Left renal pelvis (tissue), 4 donors: ENCODE results near the gene ROBO4. TPM values are rescaled to one million over a fixed set of nuclear protein-coding genes. Genes with fewer than 3 reads are reported as not detected.

Source experiments
- DNase-seq, 4 donors: peaks; one replicate each; pipeline ENCODE4 v3.0.0-alpha.2; 2013; ENCODE audit warnings: low read depth in 4 of 4, low spot score in 3 of 4
- polyA plus RNA-seq, 4 donors: library from polyadenylated mRNA; unstranded; fragments of 120-200 nt; gene quantifications; one replicate each; pipeline ENCODE4 v1.2.1, GENCODE V29; 2013; ENCODE audit not compliant: insufficient read length in 4 of 4

The ROBO4 gene
- polyA plus RNA-seq, 4 donors, result 13.6 to 19.6 (median 18.1) TPM

GRCh38 chr11:124920356-124920755 is 22.7 kb upstream of the ROBO4 start:
- DNase-seq, result no peak

GRCh38 chr11:124919898-124920297 is 22.2 kb upstream of the ROBO4 start:
- DNase-seq, result no peak

GRCh38 chr11:124918950-124919349 is 21.3 kb upstream of the ROBO4 start, which contains the start of gene HEPN1:
TSS of gene HEPN1 (plus strand) at chr11:124919250.
- no peak for DNase-seq

DNA sequence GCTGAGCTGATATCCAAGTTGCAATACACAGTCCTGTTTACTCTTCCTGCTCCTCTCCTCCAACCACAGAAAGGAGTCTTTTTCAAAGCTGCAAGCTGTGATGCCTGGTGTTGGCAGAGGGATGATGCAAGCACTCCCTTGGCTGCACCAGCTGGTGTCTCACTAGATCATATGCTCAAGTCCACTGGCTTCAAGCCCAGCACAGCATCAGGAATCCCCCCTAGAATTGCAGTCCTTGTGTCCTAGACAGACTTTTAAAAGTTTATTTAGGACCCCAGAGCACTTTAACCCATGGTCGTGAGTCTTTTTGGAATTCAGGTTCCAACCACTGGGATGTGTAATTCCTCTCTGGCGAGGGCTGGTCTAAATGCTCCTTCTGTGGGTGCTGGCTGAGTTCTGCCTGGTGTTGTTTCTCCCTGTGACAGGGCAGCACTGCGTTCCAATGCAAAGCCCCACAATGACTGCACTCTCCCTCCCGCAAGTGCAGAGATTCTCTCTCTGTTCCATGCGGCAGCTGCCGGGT is 19.5 kb upstream of the ROBO4 start:
- DNase-seq, result no peak

- DNase-seq, result no peak
Observed at GRCh38 chr11:124916370-124916710, 18.7 kb upstream of the ROBO4 start.

DNA sequence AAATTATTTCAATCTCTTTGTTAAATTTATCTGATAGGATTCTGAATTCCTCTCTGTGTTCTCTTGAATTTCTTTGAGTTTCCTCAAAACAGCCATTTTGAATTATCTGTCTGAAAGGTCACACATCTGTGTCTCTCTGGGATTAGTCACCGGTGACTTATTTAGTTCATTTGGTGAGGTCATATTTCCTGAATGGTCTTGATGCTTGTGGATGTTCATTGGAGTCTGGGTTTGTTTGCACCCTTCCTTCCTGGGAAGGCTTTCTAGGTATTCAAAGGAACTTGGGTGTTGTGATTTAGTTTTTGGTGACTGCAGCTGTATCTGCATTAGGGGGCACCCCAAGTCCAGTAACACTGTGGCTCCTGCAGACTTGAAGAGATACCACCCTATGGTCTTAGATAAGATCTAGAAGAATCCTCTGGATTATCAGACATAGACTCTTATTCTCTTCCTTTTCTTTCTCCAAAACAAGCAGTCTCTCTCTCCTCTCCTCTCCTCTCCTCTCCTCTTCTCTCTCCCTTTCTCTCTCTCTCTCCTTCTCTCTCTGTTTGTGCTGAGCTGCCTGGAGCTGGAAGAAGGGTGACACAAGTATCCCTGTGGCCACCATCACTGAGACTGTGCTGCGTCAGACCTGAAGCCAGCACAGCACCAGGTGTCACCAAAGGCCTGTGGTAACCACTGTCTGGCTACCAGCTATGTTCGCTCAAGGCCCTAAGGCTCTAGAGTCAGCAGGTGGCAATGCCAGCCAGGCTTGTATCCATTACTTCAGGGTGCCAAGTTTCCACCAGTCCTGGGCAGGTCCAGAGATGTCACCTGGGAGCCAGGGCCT is 18.1 kb upstream of the ROBO4 start:
- DNase-seq, result no peak

- DNase-seq, result no peak
Observed at GRCh38 chr11:124902616-124903015, 5.0 kb upstream of the ROBO4 start.

GRCh38 chr11:124900464-124900863 is 2.8 kb upstream of the ROBO4 start:
- DNase-seq, result no peak

GRCh38 chr11:124899383-124900145 is 1.9 kb upstream of the ROBO4 start:
- DNase-seq, result no peak

DNA sequence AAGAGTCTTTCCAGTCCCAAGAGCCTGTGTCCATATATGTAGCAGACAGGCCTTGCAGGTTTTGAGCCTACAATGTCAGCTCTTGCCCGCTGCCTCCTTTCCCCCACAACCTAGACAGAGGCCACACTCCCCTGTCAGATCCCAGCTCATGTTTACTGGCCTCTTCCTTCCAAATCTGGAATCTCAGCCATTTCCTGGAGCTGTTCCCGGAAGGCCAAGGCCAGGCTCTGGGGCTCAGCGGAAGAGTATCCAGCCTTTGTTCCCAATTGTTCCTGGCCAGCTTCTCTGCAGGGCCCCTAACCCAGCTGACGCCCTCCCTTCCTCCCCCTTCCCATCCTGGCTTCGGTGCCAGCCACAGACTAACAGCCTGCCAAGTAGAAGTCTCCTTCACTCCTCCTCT is 1.0 kb upstream of the ROBO4 start:
- DNase-seq, result no peak

DNA sequence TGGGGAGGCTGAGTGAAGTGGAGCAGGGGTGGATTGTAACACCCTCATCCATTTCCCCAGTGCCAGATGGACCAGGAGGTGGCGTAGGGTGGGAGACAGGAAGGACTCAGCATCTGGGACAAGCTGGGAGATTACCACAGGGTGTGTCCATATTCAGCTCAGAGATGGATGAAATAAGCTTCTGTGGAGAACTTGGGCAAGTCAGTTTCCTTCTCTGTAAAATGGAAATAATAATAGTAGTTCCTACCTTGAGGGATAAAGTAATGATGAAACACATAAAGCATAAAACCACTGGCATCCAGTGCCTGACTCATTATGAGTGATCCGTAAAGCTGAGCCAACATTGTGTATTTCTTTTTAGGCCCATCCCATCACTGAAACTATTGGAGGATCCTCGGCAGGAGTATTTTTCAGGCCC is 607 bp upstream of the ROBO4 start:
- DNase-seq, result no peak

- DNase-seq, result no peak
Observed at GRCh38 chr11:124896821-124897391, 759 bp downstream of the ROBO4 start.

- no peak for DNase-seq
Observed at GRCh38 chr11:124896071-124896750, 1.5 kb downstream of the ROBO4 start.

DNA sequence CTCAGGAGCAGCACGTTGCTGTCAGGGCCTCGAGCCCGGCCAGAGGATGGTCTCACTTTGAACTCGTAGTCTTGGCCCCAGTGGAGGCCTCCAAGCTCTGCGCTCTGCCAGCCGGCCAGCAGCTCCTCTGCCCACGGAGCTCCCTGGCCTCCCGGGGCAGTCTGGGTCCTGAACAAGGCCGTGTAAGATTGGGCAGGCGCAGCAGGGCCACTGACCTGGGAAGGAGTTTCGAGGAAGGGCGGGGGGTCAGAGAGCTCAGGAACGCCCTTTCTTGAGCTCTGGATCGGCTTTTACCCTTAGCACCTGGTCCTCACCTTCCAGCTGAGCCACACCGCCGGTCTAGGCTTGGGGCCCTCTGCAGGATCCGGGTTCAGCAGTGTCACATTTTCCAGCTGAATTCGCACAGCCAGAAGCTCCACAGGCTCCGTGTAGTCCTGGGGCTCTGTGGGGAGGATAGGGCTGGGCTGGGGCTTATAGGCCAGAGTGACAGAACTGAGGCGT is 2.1 kb downstream of the ROBO4 start:
- no peak for DNase-seq

DNA sequence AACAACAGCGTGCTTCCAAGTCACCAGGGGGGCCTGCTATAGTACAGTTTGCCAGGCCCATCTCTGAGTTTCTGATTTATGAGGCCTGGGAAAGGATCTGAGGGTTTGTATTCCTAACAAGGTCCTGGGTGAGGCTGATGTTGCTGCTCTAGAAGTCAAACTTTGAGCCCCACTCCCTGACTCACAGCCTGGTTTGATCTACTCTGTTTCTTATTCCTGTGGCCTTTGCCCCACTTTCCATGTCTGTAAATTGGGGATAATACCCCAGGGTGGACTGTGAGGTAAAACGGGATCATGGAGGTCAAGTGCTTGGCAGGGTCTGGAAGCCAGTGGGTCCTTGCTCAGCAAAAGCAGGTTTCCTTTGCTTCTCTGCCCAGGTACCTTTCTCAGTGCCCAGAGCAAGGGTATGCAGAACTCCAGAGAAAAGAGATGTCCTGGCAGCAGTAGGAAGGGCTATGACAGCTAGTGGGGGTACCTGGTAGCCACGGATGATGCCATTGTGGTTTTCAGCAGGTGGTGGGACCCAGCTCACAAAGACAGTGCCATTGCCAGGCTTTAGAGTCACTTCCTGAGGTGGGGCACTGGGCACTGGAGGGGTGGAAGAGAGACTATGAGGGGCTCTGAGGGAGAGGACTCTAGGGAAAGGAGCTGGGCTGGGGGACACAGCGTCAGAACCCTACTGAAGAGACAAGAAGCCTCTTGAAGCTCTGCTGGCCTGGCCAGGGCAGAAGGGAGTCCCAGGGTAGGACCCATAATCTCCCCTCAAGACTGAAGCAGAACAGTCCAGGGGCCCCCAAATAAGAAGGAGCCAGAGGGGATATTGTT is 2.8 kb downstream of the ROBO4 start:
- DNase-seq, result no peak

DNA sequence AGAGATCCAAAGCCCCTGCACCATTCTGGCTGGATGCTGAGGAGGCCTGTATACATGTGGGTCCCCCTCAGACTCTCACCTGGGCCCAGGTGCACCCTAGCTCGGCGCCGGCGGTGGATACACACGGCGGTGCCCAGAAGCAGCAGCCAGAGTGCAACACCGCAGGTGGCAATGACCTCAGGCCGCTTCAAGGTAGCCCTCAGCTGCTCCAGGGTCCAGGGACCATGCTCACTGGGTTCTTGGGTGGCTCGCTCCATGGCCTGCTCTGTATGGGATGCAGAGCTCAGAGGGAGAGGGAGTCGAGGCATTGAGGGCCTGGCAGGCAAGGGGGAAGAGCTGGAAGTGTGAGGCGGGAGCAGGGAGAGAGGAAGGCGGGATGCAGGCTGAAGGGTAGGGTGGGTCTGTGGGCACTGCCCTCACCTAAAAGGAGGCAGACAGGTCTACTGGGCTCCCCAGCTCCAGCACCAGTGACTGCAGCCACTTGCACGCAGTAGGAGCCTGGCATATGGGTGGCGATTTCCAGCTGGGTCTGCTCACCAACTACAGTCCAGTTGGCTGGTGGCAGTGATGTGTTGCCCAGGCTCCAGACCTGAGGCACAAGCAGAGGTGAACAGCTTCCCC is 3.8 kb downstream of the ROBO4 start:
- DNase-seq, result no peak

- no peak for DNase-seq
Observed at GRCh38 chr11:124892750-124893454, 4.8 kb downstream of the ROBO4 start.

DNA sequence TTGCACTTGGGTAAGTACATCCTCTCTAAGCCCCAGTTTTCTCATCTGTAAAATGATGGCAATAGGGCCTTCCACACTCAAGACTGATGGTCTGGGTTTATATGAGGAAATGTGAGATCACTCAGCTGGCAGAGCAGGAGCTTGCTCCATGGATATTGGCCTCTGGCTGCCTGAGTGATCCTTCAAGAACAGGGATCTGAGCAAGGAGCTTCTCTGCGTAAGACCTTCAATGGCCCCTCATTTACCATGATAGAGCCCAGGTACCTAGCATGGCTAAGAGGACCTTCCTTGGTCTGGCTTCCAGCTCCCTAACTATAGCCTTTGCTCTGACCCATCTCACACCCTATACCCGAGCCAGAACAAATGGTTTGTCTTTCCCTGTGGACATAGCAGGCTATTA is 5.5 kb downstream of the ROBO4 start:
- no peak for DNase-seq

- DNase-seq, result no peak
Observed at GRCh38 chr11:124891373-124891861, 6.2 kb downstream of the ROBO4 start.
